ENCODE measurements around the gene APOM. TPM values are rescaled to one million over a fixed set of nuclear protein-coding genes. Genes with fewer than 3 reads are reported as not detected.
A peak's percentile ranks its signal among the peaks of the same experiment; 100 is the strongest.

APOM gene
- total RNA-seq, 1 donor from 2014 or later: not detected

GRCh38 chr6:31702819-31703716, 47.4 kb downstream of the APOM start, which contains the start of gene ABHD16A:
TSS of gene ABHD16A (minus strand) at chr6:31703324. CDS start at chr6:31703281, 43 bp downstream.
- peak within 1 kb of the TSS; percentile 98 for H3K27ac ChIP-seq
- no peaks in the 10 kb centered on the region for H3K27me3 ChIP-seq
- peaks cover 0 to 15% of the 10 kb centered on the region in 2 donors for H3K36me3 ChIP-seq
- H3K4me1 ChIP-seq: peaks cover 28% of the 10 kb centered on the region
- intact Hi-C loops (cut with DNase I): no loop called here
- H3K9me3 ChIP-seq: no peaks in the 10 kb centered on the region
- peak within 1 kb of the TSS; percentile 71 to 80 for H3K4me3 ChIP-seq
- DNase-seq (ENCODE audit: extremely low spot score in 2 of 2): peak; percentile 99
- peak; percentile 94 to 98 for TF ChIP-seq POLR2A (IDR thresholded peaks at IDR 0.05)
- peak in 1 of 3 experiments; percentile 22 for TF ChIP-seq CTCF (IDR thresholded peaks at IDR 0.05)
- peak; percentile 100 for TF ChIP-seq POLR2AphosphoS5 (IDR thresholded peaks at IDR 0.05; ENCODE audit: insufficient read depth in 1 of 2, low read depth in 1 of 2)

- no peak for TF ChIP-seq POLR2A (IDR thresholded peaks at IDR 0.05)
- no peak for TF ChIP-seq POLR2AphosphoS5 (IDR thresholded peaks at IDR 0.05; ENCODE audit: insufficient read depth in 1 of 2, low read depth in 1 of 2)
- no peak for TF ChIP-seq CTCF (IDR thresholded peaks at IDR 0.05)
- intact Hi-C loops (cut with DNase I): no loop called here
- H3K27me3 ChIP-seq: no peaks in the 10 kb centered on the region
- H3K9me3 ChIP-seq: no peaks in the 10 kb centered on the region
- H3K4me3 ChIP-seq: no peak overlapping the region
- no peak for DNase-seq (ENCODE audit: extremely low spot score in 2 of 2)
- peaks cover 20% of the 10 kb centered on the region for H3K4me1 ChIP-seq
- no peaks in the 10 kb centered on the region for H3K36me3 ChIP-seq
- H3K27ac ChIP-seq: no peak overlapping the region
Measured at GRCh38 chr6:31705931-31706330, 50.2 kb downstream of the APOM start.

DNA sequence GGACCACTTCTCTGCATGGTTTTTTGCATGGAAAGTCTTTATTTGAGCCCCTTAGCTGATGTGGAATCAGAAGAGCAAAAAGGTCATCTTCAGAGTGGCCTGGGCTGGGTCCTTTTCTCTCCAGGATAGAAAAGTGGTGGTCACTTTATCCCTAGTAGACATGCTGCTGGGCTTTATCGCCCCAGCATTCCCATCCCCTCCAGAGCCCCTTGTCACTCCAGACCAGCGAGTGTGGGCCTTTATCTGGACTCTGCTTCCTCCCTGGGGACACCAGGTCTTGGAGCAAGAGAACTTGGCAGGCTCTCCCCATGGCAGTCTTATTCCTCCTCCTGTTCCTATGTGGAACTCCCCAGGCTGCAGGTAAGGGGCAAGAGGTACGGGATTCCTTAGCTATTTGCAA, 50.9 kb downstream of the APOM start, which contains the start of gene LY6G6F:
LY6G6F (plus strand) TSS at position 268 of the 400 bp plus-strand sequence; CDS start at position 309, 41 bp downstream.
- TF ChIP-seq POLR2A (IDR thresholded peaks at IDR 0.05) (no peak), CTCF (IDR thresholded peaks at IDR 0.05) (no peak), POLR2AphosphoS5 (IDR thresholded peaks at IDR 0.05; ENCODE audit: insufficient read depth in 1 of 2, low read depth in 1 of 2) (no peak)
- H3K9me3 ChIP-seq: no peaks in the 10 kb centered on the region
- H3K36me3 ChIP-seq: no peaks in the 10 kb centered on the region
- no peak for DNase-seq (ENCODE audit: extremely low spot score in 2 of 2)
- no peak within 1 kb of the TSS for H3K4me3 ChIP-seq
- H3K27me3 ChIP-seq: no peaks in the 10 kb centered on the region
- H3K27ac ChIP-seq: no peak within 1 kb of the TSS
- intact Hi-C loops (cut with DNase I): no loop called here
- peaks cover 13% of the 10 kb centered on the region for H3K4me1 ChIP-seq

GRCh38 chr6:31707701-31708100, 52.0 kb downstream of the APOM start:
- no peak for TF ChIP-seq CTCF (IDR thresholded peaks at IDR 0.05)
- no peak for TF ChIP-seq POLR2A (IDR thresholded peaks at IDR 0.05)
- TF ChIP-seq POLR2AphosphoS5 (IDR thresholded peaks at IDR 0.05; ENCODE audit: insufficient read depth in 1 of 2, low read depth in 1 of 2): no peak
- intact Hi-C loops (cut with DNase I): no loop called here

More at GRCh38 chr6:31707701-31708100, 52.0 kb downstream of the APOM start:
- Histone ChIP-seq H3K4me1 (peaks cover 13% of the 10 kb centered on the region), H3K27ac (no peak overlapping the region), H3K9me3 (no peaks in the 10 kb centered on the region), H3K4me3 (no peak overlapping the region), H3K36me3 (no peaks in the 10 kb centered on the region), H3K27me3 (no peaks in the 10 kb centered on the region)
- no peak for DNase-seq (ENCODE audit: extremely low spot score in 2 of 2)

Small RNA genes lying within 50 kb of the gene (microRNA-seq; reads per million reads assigned to microRNA genes)
- gene MIR4646 (ENCODE audit: borderline number of aligned reads, borderline replicate concordance) (not detected), gene MIR6832 (ENCODE audit: borderline number of aligned reads, borderline replicate concordance) (not detected)

Small RNA genes lying within 50 kb of the gene (small RNA-seq; reads per million reads assigned to genes)
- gene MIR4646: not detected
- gene MIR6832: not detected
- gene RF00019: not detected
- 7.8 reads per million, percentile 91 among the genes with 10 or more reads in this experiment for gene SNORA38
- gene UQCRHP1: not detected

Other genes with a start within 250 kb of the APOM start
- gene MICB, start 157.7 kb upstream of the APOM start, total RNA-seq: 3.2 TPM
- gene MCCD1, start 126.9 kb upstream of the APOM start, total RNA-seq: not detected
- gene DDX39B, start 113.9 kb upstream of the APOM start, total RNA-seq: 299 TPM
- 5.4 TPM for gene ATP6V1G2, start 109.3 kb upstream of the APOM start, total RNA-seq
- 14.2 TPM for gene NFKBIL1, start 108.3 kb upstream of the APOM start, total RNA-seq
- not detected for gene LTA, start 83.6 kb upstream of the APOM start, total RNA-seq
- gene TNF, start 80.3 kb upstream of the APOM start, total RNA-seq: not detected
- 5.4 TPM for gene LTB, start 73.5 kb upstream of the APOM start, total RNA-seq
- not detected for gene LST1, start 69.6 kb upstream of the APOM start, total RNA-seq
- not detected for gene NCR3, start 62.9 kb upstream of the APOM start, total RNA-seq
- 25.0 TPM for gene AIF1, start 40.7 kb upstream of the APOM start, total RNA-seq
- gene PRRC2A, start 35.2 kb upstream of the APOM start, total RNA-seq: 74.6 TPM
- gene BAG6, start 3.2 kb upstream of the APOM start, total RNA-seq: 139 TPM
- gene C6orf47, start 4.9 kb downstream of the APOM start, total RNA-seq: 15.2 TPM
- 16.9 TPM for gene GPANK1, start 9.1 kb downstream of the APOM start, total RNA-seq
- gene CSNK2B, start 10.2 kb downstream of the APOM start, total RNA-seq: 219 TPM
- gene LY6G5B, start 14.1 kb downstream of the APOM start, total RNA-seq: 7.4 TPM
- gene LY6G5C, start 25.2 kb downstream of the APOM start, total RNA-seq: 1.7 TPM
- gene ABHD16A, start 47.4 kb downstream of the APOM start, total RNA-seq: 53.0 TPM
- not detected for gene LY6G6F, start 51.0 kb downstream of the APOM start, total RNA-seq
- not detected for gene LY6G6D, start 59.5 kb downstream of the APOM start, total RNA-seq
- gene LY6G6C, start 65.9 kb downstream of the APOM start, total RNA-seq: not detected
- gene MPIG6B, start 67.5 kb downstream of the APOM start, total RNA-seq: not detected
- 108 TPM for gene DDAH2, start 73.4 kb downstream of the APOM start, total RNA-seq
- 250 TPM for gene CLIC1, start 80.6 kb downstream of the APOM start, total RNA-seq
- 11.0 TPM for gene MSH5, start 84.1 kb downstream of the APOM start, total RNA-seq
- not detected for gene SAPCD1, start 106.8 kb downstream of the APOM start, total RNA-seq
- 0.74 TPM for gene VWA7, start 121.4 kb downstream of the APOM start, total RNA-seq
- 39.8 TPM for gene VARS1, start 139.9 kb downstream of the APOM start, total RNA-seq
- 51.6 TPM for gene LSM2, start 151.1 kb downstream of the APOM start, total RNA-seq
- gene HSPA1L, start 159.4 kb downstream of the APOM start, total RNA-seq: 0.98 TPM
- 345 TPM for gene HSPA1A, start 159.6 kb downstream of the APOM start, total RNA-seq
- 466 TPM for gene HSPA1B, start 171.8 kb downstream of the APOM start, total RNA-seq
- 26.0 TPM for gene NEU1, start 206.9 kb downstream of the APOM start, total RNA-seq
- gene SLC44A4, start 223.1 kb downstream of the APOM start, total RNA-seq: 5.9 TPM
- gene EHMT2, start 241.8 kb downstream of the APOM start, total RNA-seq: 45.2 TPM
- gene ZBTB12, start 246.2 kb downstream of the APOM start, total RNA-seq: 1.7 TPM